AG09309 (cell line): ENCODE results near the gene MGMT.

Source experiments
- DNase-seq: peaks from one replicate; pipeline ENCODE4 v3.0.0-alpha.2; 2010; ENCODE audit warnings: low read depth
- H3K4me3 ChIP-seq: 2 replicates; pipeline ENCODE4 v1.5.1; 2011; ENCODE audit warnings: mild to moderate bottlenecking, low read depth, low read length, moderate library complexity; ENCODE audit not compliant: control insufficient read depth
- TF ChIP-seq, protein P1 (sequence below): IDR thresholded peaks from 2 replicates; pipeline ENCODE4 v1.5.1; 2011; ENCODE audit warnings: mild to moderate bottlenecking, low read depth, low read length, inconsistent platforms; ENCODE audit not compliant: insufficient read depth, control insufficient read depth; ENCODE audit errors: missing control alignments

The MGMT gene

DNA sequence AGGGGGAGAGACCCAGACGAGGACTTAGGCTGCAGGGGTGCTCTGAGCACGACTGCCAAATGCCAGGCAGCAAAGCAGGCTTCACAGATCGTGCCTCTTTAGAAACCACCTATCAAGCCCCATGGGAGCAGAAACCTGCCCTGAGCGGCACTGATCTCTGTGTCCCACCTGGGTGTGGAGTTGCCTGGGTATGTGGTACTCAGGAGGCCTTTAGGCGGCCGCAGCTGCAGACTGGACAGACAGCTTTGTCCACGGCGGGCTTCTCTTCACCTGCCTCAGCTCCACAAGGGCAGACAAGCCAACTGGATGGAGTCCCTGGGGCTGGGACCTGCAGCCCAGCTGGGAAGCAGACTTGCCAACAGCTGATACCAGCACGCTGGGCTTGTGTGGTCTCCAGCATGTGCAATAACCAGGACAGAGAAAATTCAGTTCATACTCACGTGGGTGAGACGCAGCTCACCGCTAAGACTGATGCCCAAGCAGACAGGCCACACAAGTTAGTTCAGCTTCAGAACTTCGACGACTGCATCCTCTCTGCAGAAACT lies 333.8 kb downstream of the MGMT start:
- H3K4me3 ChIP-seq, result no peak overlapping the region
- TF ChIP-seq, protein P1, sequence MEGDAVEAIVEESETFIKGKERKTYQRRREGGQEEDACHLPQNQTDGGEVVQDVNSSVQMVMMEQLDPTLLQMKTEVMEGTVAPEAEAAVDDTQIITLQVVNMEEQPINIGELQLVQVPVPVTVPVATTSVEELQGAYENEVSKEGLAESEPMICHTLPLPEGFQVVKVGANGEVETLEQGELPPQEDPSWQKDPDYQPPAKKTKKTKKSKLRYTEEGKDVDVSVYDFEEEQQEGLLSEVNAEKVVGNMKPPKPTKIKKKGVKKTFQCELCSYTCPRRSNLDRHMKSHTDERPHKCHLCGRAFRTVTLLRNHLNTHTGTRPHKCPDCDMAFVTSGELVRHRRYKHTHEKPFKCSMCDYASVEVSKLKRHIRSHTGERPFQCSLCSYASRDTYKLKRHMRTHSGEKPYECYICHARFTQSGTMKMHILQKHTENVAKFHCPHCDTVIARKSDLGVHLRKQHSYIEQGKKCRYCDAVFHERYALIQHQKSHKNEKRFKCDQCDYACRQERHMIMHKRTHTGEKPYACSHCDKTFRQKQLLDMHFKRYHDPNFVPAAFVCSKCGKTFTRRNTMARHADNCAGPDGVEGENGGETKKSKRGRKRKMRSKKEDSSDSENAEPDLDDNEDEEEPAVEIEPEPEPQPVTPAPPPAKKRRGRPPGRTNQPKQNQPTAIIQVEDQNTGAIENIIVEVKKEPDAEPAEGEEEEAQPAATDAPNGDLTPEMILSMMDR, result no peak
- no peak for DNase-seq

DNA sequence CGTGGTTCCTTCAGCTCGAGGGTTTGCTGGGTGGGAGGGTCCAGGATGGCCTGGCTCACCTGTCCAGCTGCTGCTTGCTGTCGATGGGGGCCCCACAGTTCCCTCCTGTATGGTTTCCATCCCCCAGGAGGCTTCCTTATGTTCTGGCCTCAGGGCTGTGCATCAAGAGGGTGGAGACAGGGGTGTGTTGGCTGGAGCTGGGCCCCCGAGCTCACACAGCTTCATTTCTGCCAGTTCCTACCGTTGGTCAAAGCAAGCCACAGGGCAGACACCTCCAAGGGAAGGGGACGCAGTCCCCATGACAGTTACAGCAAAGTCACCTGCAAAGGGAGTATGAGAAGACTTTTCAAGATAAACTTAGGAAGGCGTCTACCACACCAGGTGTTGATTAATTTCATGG lies 340.2 kb downstream of the MGMT start:
- DNase-seq, result no peak
- no peak overlapping the region for H3K4me3 ChIP-seq
- TF ChIP-seq, protein P1, result no peak

DNA sequence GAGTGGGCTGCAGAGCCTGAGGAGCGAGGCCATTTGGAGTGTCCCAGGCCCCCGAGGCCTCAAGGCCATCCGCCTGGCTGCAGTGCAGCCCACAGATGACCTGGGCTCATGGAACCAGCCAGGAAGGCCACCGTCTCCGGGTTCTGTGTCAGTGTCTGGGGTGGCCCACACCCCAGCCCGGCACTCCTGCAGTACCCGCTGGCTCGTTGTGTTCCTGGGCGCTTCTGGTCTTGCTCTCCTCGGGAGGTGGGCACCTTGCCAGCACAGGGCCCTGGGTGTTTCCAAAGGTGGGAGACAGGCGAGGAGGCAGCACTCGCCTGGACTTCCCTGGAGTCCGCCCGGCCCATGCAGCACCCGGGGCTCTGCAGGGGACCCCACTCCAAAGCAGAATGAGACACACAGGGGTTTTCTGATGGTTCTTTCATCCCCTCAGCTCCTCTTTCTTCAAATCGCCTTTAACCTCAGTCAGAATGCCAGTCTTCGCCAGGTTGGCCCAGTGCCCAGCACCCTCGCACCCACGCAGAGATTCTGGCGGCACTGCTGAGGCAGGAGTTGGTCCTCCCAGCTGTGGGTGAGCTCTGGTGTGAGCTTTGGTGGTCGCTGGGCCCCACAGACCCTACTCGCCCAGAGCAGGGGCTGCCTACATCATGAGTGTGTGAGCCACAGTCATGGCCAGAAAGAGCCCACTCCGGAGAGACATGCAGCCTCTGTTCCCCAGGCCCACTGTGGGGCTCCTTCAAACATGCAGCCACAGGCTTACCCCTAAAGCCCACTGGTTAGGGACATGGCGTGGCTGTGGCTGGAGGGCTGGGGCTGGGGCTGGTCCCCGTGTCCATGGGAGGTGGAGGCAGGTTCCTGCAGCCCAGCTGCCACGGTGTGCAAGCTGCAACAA lies 341.3 kb downstream of the MGMT start:
- TF ChIP-seq, protein P1, result no peak
- H3K4me3 ChIP-seq, result no peak overlapping the region
- DNase-seq, result no peak

DNA sequence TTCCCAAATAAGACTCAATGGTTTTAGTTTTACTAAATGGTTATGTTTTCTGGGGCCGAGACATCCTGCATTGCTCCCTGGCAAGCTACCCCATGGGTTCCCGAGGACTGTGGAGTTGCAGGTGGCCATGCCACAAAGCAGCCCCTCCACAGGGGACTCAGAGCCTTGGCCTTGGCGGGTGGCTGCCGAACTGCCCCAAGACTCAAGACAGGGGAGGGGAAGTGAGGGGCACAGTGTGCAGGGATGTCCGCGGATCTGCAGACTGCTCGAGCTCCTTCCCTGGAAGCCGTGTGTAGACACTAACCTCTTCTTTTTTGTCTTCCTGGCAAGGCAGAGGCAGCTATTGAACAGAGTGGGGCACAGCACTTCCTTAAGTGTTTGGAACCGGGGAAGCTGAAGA lies 342.4 kb downstream of the MGMT start:
- no peak for DNase-seq
- TF ChIP-seq, protein P1, result no peak
- no peak overlapping the region for H3K4me3 ChIP-seq

DNA sequence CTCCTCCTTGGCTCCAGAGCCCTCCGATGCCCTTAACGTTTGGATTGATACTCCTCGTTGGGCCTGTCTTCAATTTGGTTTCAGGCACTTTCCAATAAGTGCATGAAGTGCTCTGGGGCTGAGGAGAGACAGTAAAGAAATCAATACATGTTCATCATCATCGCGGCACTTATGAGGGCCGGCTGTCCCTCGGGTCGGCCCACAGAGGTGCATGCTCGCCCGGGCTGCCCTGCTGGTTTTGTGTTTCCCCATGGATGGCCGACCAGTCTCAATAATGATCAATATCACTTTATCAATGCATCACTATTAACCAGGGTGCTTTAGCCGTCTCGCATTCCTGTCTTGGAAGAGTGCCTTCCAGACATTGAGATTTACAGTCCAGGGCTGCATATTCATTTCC lies 342.8 kb downstream of the MGMT start:
- TF ChIP-seq, protein P1, result no peak
- DNase-seq, result no peak
- H3K4me3 ChIP-seq, result no peak overlapping the region

DNA sequence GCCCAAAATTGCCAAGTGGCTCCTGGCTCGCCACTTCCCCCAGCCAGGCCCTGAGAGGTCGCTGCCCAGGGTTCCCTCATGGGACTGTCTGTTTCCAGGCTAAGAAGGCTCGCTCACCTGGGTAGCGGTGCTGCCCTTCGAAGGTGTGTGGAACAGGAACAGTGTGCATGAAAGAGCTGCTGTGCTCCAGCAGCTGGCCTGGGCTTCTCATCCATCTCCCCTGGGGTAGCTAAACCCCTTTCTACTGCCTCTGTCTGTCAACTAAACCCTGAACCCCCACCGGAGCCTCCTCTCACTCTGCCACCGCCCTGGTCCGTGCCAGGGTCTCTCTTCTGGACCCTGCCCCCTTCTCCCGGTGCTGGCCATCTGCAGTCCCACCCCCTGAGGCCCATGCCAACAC lies 344.2 kb downstream of the MGMT start:
- TF ChIP-seq, protein P1, result no peak
- no peak for DNase-seq
- H3K4me3 ChIP-seq, result no peak overlapping the region
